ENCODE data around the gene MAPKAP1.
A peak's percentile ranks its signal among the peaks of the same experiment; 100 is the strongest.

MAPKAP1 gene

GRCh38 chr9:125746017-125746773 is 39.2 kb upstream of the MAPKAP1 start:
- peak overlapping the region; percentile 63; the same call in 1 of the 2 replicates for H3K4me3 ChIP-seq (ENCODE audit: low read length)
- no peak for TF ChIP-seq ZNF274 (IDR thresholded peaks at IDR 0.05; ENCODE audit: low read depth, low read length)

GRCh38 chr9:125745682-125746016 is 38.6 kb upstream of the MAPKAP1 start:
- TF ChIP-seq ZNF274 (IDR thresholded peaks at IDR 0.05; ENCODE audit: low read depth, low read length): no peak
- peak overlapping the region; percentile 63; the same call in 1 of the 2 replicates for H3K4me3 ChIP-seq (ENCODE audit: low read length)

DNA sequence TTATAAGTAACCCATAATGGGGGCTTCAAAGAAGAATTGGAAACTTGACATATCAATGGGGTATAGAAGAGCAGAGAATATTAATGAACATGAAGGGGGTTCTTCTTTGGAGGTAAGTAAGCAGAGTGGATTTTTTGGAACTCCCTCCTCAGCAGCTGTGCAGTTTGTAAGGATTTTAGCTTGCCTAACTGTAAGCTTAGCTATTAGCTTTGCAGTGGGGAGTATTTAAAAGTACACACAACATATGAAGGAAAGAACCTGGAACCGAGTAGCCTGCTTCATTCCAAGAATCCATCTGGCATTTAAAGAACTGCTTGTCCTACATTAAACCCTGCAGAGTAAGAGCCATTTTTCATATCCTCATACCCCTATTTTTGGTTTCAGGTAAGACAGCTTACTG is 38.0 kb upstream of the MAPKAP1 start:
- no peak for TF ChIP-seq ZNF274 (IDR thresholded peaks at IDR 0.05; ENCODE audit: low read depth, low read length)
- H3K4me3 ChIP-seq (ENCODE audit: low read length): no peak overlapping the region

DNA sequence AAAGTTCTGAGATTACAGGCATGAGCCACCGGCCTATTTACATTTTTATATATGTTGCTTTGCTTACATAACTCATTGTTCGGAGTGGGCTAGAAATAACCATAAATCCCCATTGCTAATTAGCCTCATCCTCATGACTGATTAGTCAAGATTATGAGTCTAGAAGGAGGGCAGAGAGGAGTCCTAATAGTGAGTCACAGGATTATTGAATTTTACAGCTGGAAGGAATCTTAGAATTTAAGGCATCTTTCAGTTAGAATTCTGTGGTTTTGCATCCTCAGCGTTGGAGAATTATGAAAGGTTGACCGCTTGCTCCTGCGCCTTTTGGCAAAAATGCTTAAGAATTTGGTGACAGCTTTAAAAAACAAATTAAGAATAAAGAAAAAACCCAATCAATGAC is 37.6 kb upstream of the MAPKAP1 start:
- H3K4me3 ChIP-seq (ENCODE audit: low read length): no peak overlapping the region
- no peak for TF ChIP-seq ZNF274 (IDR thresholded peaks at IDR 0.05; ENCODE audit: low read depth, low read length)

DNA sequence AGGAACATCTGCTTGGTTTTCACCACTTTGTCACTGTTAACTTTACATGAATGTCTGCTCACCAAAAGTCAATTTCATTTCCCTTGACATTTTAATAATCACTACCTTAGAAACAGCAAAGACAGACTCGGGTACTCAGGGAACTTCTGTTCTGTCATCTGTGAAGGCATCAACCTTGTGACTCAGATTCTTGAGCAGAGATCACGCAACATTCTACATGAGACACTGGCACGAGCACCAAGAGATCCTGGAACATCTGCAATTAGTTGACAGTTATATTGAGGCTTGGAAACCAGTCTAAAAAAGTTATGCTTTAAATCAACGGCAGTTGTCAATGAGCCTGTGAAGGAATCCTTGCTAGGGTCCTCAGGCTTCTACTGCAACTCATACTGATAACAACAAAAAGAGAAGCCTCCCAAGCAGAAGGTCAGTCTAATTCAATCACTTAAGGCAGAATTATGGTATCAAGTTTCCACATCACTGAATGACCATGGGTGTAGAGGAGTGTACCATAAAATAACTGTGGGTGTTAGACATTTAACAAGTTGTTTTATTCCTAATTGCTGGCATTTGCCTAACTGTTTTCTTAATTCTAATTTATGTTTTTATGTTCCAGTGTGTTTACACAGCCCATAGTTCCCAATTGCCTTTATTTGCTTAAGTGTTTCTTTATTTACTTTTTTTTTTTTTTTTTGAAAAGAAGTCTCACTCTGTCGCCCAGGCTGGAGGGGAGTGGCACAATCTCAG is 36.8 kb upstream of the MAPKAP1 start:
- no peak overlapping the region for H3K4me3 ChIP-seq (ENCODE audit: low read length)
- no peak for TF ChIP-seq ZNF274 (IDR thresholded peaks at IDR 0.05; ENCODE audit: low read depth, low read length)

- no peak overlapping the region for H3K4me3 ChIP-seq (ENCODE audit: low read length)
- no peak for TF ChIP-seq ZNF274 (IDR thresholded peaks at IDR 0.05; ENCODE audit: low read depth, low read length)
Observed at GRCh38 chr9:125742657-125743056, 35.6 kb upstream of the MAPKAP1 start.

DNA sequence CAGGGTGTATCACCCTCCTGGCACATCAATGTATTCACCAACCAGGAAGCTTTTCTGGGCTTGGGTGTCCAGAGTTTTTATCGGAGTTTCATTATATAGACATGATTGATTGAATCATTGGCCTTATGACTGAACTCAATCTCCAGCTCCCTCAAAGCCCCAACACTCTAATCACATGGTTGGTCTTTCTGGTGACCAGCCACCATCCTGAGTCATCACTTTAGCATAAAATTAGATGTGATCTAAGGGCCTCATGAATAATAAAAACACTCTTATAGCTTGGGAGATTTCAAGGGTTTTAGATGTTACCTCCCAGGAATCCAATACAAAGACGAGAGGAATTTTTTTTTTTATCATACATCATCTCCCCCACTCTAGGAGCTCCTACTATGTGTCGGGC is 32.4 kb upstream of the MAPKAP1 start:
- no peak overlapping the region for H3K4me3 ChIP-seq (ENCODE audit: low read length)
- TF ChIP-seq ZNF274 (IDR thresholded peaks at IDR 0.05; ENCODE audit: low read depth, low read length): no peak

- no peak for TF ChIP-seq ZNF274 (IDR thresholded peaks at IDR 0.05; ENCODE audit: low read depth, low read length)
- H3K4me3 ChIP-seq (ENCODE audit: low read length): no peak overlapping the region
Observed at GRCh38 chr9:125732562-125732961, 25.6 kb upstream of the MAPKAP1 start.

GRCh38 chr9:125730168-125730567 is 23.2 kb upstream of the MAPKAP1 start:
- no peak overlapping the region for H3K4me3 ChIP-seq (ENCODE audit: low read length)
- TF ChIP-seq ZNF274 (IDR thresholded peaks at IDR 0.05; ENCODE audit: low read depth, low read length): no peak

DNA sequence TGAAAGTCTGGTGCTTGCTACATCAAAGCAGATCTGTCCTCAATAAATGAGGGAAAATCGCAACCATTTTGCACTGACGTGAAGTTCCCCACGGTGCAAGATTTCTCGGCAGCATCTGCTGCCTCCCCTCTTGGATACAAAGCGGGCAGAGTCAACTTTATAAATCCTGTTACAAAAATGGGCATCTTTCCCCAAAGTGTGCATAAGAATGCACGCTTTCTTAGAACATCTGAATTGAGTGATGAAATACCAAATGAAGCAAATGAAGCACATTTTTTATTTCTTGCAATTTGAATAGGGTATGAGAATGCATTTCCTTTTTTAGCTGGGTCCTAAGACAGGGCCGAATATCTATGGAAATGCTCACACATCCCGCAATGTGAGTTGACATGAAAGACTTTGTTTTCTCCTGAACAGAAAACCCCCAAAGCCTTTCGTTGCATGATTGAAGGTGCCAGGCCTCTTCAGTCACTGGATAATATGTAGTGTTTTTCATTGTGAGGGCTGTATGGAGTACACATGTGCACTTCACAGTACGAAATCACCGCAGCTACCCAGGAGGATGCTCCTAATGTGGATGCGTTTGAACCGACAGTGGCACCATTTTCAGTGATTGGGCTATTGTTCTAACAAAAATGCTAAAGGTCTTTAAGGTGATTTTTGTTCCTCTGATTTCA is 19.6 kb upstream of the MAPKAP1 start:
- no peak overlapping the region for H3K4me3 ChIP-seq (ENCODE audit: low read length)
- TF ChIP-seq ZNF274 (IDR thresholded peaks at IDR 0.05; ENCODE audit: low read depth, low read length): no peak

DNA sequence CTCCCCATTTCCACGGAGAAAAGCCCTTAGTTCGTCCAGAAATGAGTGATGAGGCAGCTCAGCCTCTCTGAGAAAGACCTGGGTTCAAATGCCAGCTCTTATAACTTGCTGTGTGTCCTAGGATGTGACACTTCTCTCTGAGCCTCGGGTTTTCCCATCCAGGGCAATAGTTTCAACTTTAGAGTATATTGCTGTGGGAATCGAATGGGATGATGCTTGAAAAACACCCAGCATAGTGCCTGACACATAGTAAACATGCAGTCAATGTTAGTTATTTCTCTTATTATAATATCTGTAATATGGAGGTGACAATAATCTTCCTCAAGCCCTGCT is 430 bp upstream of the MAPKAP1 start:
- TF ChIP-seq ZNF274 (IDR thresholded peaks at IDR 0.05; ENCODE audit: low read depth, low read length): no peak
- peak overlapping the region; percentile 100; the same call in 1 of the 2 replicates for H3K4me3 ChIP-seq (ENCODE audit: low read length)

DNA sequence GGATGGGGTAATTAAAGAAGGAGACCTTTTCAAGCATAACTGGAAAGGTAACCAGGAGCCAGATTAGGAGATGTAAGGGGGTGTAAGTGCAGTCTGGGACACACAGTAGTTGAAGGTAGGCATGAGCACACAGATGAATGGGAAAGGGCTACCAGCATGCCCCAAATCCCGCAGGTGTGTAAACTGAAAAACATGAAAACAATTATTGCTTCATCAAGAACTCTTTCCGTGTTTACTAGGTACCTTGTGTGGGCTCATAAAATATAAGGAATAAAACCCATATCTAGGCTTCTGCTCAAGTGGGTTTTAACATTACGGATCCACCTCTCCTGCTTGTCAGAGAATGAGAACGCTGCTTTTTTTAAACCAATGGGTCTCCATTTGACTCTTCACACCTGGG is 1.1 kb downstream of the MAPKAP1 start:
- peak overlapping the region; percentile 100 for H3K4me3 ChIP-seq (ENCODE audit: low read length)
- TF ChIP-seq ZNF274 (IDR thresholded peaks at IDR 0.05; ENCODE audit: low read depth, low read length): no peak

DNA sequence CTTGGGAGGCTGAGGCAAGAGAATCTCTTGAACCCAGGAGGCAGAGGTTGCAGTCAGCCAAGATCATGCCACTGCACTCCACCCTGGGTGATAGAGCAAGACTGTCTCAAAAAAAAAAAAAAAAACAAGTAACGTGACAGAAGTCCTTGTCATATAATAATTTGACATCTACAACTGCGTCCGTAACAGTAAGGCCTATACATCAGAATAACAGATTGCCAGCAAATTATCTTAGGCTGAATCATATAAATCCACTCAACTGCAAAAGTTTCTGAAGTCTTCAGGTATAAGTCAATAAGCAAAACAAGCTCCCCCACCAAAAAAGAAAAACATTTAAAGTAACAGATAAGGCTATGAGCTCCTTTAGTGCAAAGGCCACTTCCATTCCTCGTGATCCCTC is 3.3 kb downstream of the MAPKAP1 start:
- no peak overlapping the region for H3K4me3 ChIP-seq (ENCODE audit: low read length)
- no peak for TF ChIP-seq ZNF274 (IDR thresholded peaks at IDR 0.05; ENCODE audit: low read depth, low read length)

GRCh38 chr9:125701351-125701750 is 5.7 kb downstream of the MAPKAP1 start:
- H3K4me3 ChIP-seq (ENCODE audit: low read length): peak overlapping the region; percentile 60
- TF ChIP-seq ZNF274 (IDR thresholded peaks at IDR 0.05; ENCODE audit: low read depth, low read length): no peak

- H3K4me3 ChIP-seq (ENCODE audit: low read length): peak overlapping the region; percentile 60
- TF ChIP-seq ZNF274 (IDR thresholded peaks at IDR 0.05; ENCODE audit: low read depth, low read length): no peak
Observed at GRCh38 chr9:125700791-125701190, 6.2 kb downstream of the MAPKAP1 start.
